OCI-LY1 (cell line): ENCODE data around the gene CRYGS.

Experiments used
- H2AFZ ChIP-seq: fragments of 200-600 bp; sonication (generic), shearing (Covaris generic); 2 replicates; pipeline ENCODE4 v1.6.0; 2014; ENCODE audit warnings: antibody characterized with exemption, mild to moderate bottlenecking, low read length
- H3F3A ChIP-seq: fragments of 200-600 bp; sonication (generic), shearing (Covaris generic); 2 replicates; pipeline ENCODE4 v1.6.0; 2014; ENCODE audit warnings: mild to moderate bottlenecking, antibody characterized with exemption, low read length, moderate library complexity; ENCODE audit not compliant: insufficient read depth
- H3K27ac ChIP-seq: fragments of 200-600 bp; sonication (generic); 2 replicates; pipeline ENCODE4 v1.5.1; 2014; ENCODE audit warnings: low read length, mixed run types, mild to moderate bottlenecking, low read depth; ENCODE audit not compliant: poor library complexity, severe bottlenecking
- H3K27me3 ChIP-seq: fragments of 200-600 bp; sonication (generic); 2 replicates; pipeline ENCODE4 v1.6.0; 2014; ENCODE audit warnings: antibody characterized with exemption, mild to moderate bottlenecking, low read length, moderate library complexity; ENCODE audit not compliant: insufficient read depth
- H3K36me3 ChIP-seq: fragments of 200-600 bp; sonication (generic); 2 replicates; pipeline ENCODE4 v1.6.1; 2014; ENCODE audit warnings: mild to moderate bottlenecking, antibody characterized with exemption, low read length, moderate library complexity, mixed read lengths; ENCODE audit not compliant: insufficient read depth
- H3K4me1 ChIP-seq: fragments of 200-600 bp; sonication (generic); 2 replicates; pipeline ENCODE4 v1.5.1; 2014; ENCODE audit warnings: mild to moderate bottlenecking, low read length, moderate library complexity; ENCODE audit not compliant: insufficient read depth, severe bottlenecking
- H3K4me2 ChIP-seq: fragments of 200-600 bp; sonication (generic), shearing (Covaris generic); 2 replicates; pipeline ENCODE4 v1.6.1; 2014; ENCODE audit warnings: low read length
- H3K4me3 ChIP-seq: fragments of 200-600 bp; sonication (generic); 2 replicates; pipeline ENCODE4 v1.5.1; 2014; ENCODE audit warnings: low read length, low read depth, mild to moderate bottlenecking, mixed read lengths; ENCODE audit not compliant: poor library complexity, severe bottlenecking
- H3K79me2 ChIP-seq: fragments of 200-600 bp; shearing (Covaris generic); 2 replicates; pipeline ENCODE4 v1.6.1; 2016; ENCODE audit warnings: mixed run types, low read length, mixed read lengths; ENCODE audit not compliant: insufficient read depth
- H3K9ac ChIP-seq: fragments of 200-600 bp; sonication (generic), shearing (Covaris generic); 2 replicates; pipeline ENCODE4 v1.6.1; 2014; ENCODE audit warnings: mild to moderate bottlenecking, low read length, mixed read lengths
- H3K9me2 ChIP-seq: fragments of 200-600 bp; sonication (generic), shearing (Covaris generic); 2 replicates; pipeline ENCODE4 v1.6.1; 2014; ENCODE audit warnings: low read depth, mild to moderate bottlenecking, low read length, mixed read lengths
- H3K9me3 ChIP-seq: fragments of 200-600 bp; shearing (Covaris generic); 2 replicates; pipeline ENCODE4 v1.6.1; 2014; ENCODE audit warnings: low read length, mixed read lengths
- H4K20me1 ChIP-seq: fragments of 200-600 bp; sonication (generic), shearing (Covaris generic); 2 replicates; pipeline ENCODE4 v1.6.0; 2016; ENCODE audit warnings: mild to moderate bottlenecking, low read length; ENCODE audit not compliant: insufficient read depth
- EZH2 ChIP-seq: fragments of 200-600 bp; sonication (generic), shearing (Covaris generic); IDR thresholded peaks from 2 replicates; pipeline ENCODE4 v1.8.0; 2017; ENCODE audit warnings: borderline replicate concordance, mixed run types, mild to moderate bottlenecking, antibody characterized with exemption, low read length, moderate library complexity, mixed read lengths
- TF ChIP-seq, protein P1 (sequence below): fragments of 200-600 bp; sonication (generic), shearing (Covaris generic); IDR thresholded peaks from 2 replicates; pipeline ENCODE4 v1.5.1; 2017; ENCODE audit warnings: mild to moderate bottlenecking, antibody characterized with exemption, low read length, moderate library complexity, mixed read lengths

CRYGS gene

GRCh38 chr3:186551387-186551786 is 7.2 kb upstream of the CRYGS start:
- H3K79me2 ChIP-seq, result no peaks in the 10 kb centered on the region
- H3K4me3 ChIP-seq, result no peak overlapping the region
- no peak overlapping the region for H3K27ac ChIP-seq
- no peak overlapping the region for H3K9ac ChIP-seq
- peaks cover 79% of the 10 kb centered on the region for H3K36me3 ChIP-seq
- no peak for TF ChIP-seq EZH2
- TF ChIP-seq, protein P1, sequence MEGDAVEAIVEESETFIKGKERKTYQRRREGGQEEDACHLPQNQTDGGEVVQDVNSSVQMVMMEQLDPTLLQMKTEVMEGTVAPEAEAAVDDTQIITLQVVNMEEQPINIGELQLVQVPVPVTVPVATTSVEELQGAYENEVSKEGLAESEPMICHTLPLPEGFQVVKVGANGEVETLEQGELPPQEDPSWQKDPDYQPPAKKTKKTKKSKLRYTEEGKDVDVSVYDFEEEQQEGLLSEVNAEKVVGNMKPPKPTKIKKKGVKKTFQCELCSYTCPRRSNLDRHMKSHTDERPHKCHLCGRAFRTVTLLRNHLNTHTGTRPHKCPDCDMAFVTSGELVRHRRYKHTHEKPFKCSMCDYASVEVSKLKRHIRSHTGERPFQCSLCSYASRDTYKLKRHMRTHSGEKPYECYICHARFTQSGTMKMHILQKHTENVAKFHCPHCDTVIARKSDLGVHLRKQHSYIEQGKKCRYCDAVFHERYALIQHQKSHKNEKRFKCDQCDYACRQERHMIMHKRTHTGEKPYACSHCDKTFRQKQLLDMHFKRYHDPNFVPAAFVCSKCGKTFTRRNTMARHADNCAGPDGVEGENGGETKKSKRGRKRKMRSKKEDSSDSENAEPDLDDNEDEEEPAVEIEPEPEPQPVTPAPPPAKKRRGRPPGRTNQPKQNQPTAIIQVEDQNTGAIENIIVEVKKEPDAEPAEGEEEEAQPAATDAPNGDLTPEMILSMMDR, result no peak
- no peak overlapping the region for H2AFZ ChIP-seq
- no peaks in the 10 kb centered on the region for H3F3A ChIP-seq
- H3K4me1 ChIP-seq, result no peaks in the 10 kb centered on the region
- H4K20me1 ChIP-seq, result no peaks in the 10 kb centered on the region
- H3K9me3 ChIP-seq, result no peaks in the 10 kb centered on the region
- H3K4me2 ChIP-seq, result no peak overlapping the region
- H3K27me3 ChIP-seq, result no peaks in the 10 kb centered on the region
- H3K9me2 ChIP-seq, result no peaks in the 10 kb centered on the region

DNA sequence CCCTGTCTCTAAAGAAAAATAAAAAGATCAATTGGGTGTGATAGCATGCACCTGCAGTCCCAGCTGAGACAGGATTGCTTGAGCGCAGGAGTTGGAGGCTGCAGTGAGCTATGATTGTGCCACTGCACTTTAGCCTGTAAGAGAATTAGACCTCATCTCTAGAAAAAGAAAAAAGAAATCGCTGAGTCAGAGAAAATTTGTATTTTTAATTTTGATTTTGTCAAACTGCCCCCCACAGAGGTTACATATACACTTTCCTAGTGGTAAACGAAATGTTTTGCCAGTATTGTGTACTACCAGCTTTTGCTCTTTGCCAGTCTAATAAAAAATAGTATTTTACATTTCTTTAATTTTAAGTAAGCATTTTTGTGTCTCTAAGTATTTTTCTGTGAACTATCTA is 5.3 kb upstream of the CRYGS start:
- Histone ChIP-seq H2AFZ (no peak overlapping the region), H3K9me2 (no peaks in the 10 kb centered on the region), H3F3A (no peaks in the 10 kb centered on the region), H3K9ac (no peak overlapping the region), H3K27me3 (no peaks in the 10 kb centered on the region), H3K4me3 (no peak overlapping the region), H3K36me3 (peaks cover 66% of the 10 kb centered on the region), H4K20me1 (no peaks in the 10 kb centered on the region), H3K4me2 (no peak overlapping the region), H3K79me2 (no peaks in the 10 kb centered on the region), H3K27ac (no peak overlapping the region), H3K9me3 (no peaks in the 10 kb centered on the region), H3K4me1 (no peaks in the 10 kb centered on the region)
- TF ChIP-seq EZH2, result no peak
- TF ChIP-seq, protein P1, result no peak

GRCh38 chr3:186540835-186541226 is 3.3 kb downstream of the CRYGS start:
- H3K4me1 ChIP-seq, result peaks cover 26% of the 10 kb centered on the region
- peaks cover 5% of the 10 kb centered on the region; the same call in 1 of the 2 replicates for H3K36me3 ChIP-seq
- no peaks in the 10 kb centered on the region for H4K20me1 ChIP-seq
- no peaks in the 10 kb centered on the region for H3F3A ChIP-seq
- no peak overlapping the region for H3K27ac ChIP-seq
- H3K9me2 ChIP-seq, result no peaks in the 10 kb centered on the region
- no peaks in the 10 kb centered on the region for H3K79me2 ChIP-seq
- H3K4me3 ChIP-seq, result no peak overlapping the region
- TF ChIP-seq EZH2, result no peak
- TF ChIP-seq, protein P1, result no peak
- H3K27me3 ChIP-seq, result no peaks in the 10 kb centered on the region
- H3K9me3 ChIP-seq, result no peaks in the 10 kb centered on the region
- no peak overlapping the region for H3K4me2 ChIP-seq
- no peak overlapping the region for H3K9ac ChIP-seq
- H2AFZ ChIP-seq, result no peak overlapping the region
